GM18858 (cell line): ENCODE results near the gene ST6GAL1.

ENCODE experiments used
- ATAC-seq: cut with Tn5 transposase; IDR thresholded peaks from one replicate; pipeline ENCODE4 v1.9.1; 2021; ENCODE audit not compliant: unreplicated experiment

The ST6GAL1 gene

DNA sequence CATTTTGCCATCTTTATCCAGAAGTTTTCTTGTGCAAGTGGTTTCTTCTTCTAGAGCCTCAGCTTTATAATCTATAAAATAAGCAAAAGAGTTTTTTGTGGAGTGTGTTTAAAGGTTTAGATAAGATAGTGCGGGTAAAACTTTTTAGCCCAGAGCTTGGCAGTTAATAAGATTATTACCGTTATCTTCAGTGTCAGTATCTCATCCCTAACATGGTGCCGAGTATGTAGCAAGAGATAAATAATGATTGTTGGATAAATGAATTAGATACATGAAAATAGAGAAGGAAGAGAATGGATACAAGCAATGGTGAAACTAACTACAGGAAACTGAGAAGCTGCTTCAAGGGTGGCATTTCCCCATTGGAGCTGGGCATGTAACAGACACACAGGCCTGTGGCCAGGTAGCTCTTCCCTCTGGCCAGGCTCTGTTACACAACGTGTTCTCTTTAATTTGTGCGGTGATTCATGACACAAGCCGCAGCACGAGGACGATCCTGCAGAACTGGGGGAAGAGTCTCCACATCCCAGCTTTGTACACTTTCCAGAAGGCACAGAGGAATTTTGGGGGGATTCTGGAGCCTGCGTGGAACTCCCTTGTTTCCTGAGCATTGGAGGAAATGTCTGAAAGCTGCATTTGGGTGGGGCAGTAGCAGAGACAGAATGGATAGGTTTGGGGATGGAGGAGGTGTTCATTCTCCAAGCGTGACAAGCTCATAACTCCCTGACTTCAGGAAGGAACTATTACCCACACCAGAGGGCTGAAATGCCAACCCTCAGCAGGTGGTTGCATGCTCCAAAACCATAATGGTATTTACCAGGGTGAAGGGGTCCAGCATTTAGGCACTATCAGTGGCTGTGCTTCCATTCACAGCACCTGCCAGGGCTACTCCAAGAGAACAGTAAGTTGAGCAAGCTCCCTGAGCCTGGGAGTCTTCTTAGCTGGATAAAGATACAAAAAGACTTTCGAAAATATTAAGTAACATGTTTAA lies 14.2 kb upstream of the ST6GAL1 start:
- no peak for ATAC-seq

DNA sequence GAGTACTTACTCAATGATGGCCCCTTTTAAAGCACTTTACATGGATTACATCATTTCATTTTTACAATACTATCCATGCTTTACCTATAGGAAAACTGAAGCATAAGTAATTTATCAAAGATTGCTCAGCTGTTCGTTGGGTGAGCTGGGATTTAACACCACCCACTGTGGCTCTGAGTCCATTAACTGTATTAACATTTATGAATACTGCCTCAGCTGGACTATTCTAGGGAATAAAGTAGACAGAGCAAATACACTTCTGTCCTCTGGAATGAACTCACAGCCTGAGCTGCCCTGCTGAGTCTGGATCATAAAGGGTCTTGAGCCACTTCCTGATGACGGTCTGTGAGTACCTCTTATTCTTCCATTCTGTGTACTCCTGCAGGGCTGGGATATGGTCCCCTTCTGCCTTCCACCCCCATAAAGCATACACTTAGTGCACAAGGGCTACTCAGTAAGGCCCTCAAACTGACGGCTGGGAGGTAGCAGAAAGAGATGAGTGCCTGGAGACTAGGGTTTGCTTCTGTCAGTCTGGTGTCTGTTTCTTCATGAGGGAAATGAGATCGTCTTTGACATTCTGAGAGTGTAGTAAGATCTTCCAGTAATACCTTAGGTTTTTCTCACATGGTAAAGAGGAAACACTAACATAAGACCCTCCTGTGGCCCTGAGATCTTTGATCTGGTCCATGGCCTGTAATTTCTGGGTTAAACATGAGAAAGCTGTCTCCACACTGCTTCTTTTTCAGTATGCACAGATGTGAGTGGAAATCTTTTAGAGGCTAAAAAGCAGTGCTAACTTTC lies 12.6 kb upstream of the ST6GAL1 start:
- no peak for ATAC-seq

DNA sequence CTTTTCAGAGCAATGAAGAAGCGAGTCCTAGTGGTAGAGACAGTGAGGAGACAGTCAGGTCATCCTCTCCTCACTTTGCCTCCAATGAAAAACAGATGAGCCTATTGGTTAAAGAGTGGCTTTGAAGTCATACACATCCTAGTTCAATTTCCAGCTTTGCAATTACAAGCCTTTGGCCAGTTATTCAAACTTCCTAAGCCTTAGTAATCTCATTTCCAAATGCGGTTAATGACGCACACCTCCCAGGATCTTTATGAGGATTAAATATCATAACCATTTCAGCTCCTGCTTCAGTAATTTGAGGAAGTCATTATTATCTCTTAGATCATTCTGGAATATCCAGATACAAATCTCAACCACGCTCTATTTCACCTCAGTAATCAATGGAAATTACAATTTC lies 10.0 kb upstream of the ST6GAL1 start:
- ATAC-seq = no peak

DNA sequence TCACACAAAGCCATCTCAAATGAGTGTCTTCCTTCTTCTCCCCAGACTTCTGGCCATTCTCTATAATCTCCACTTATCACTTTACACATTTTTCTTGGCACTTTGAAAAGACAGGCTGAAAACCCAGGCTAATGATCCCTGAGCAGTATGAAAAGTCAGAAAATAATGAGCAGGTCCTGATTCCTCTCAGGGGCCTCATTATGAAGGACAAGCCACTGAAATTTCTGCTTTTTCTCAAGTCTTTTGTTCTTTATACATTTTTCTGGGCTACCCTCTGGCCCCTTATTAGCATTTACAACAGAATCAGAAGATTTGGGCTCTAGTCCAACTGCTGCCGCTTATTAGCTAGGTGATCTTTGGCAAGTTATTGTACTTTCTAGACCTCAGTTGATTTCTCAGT lies 9.5 kb upstream of the ST6GAL1 start:
- ATAC-seq = no peak

DNA sequence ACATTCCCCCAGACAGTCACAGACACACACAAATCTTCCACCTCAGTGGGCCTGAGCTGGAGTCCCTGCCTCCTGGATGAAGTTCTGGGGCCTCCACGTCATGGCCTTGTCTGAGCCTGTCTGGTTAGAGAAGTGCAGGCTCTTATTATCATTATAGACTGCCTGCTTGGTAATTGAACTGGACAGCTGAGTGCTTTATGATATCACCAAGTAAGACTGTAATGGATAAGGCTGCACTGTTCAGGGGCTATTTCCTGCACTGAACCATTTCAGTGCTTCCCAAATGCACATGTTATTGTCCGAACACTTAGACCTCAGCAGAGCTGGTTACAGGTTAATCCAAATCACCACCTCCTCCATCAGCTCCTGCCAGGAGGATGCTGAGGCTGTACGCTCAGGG lies 8.7 kb upstream of the ST6GAL1 start:
- ATAC-seq = no peak

DNA sequence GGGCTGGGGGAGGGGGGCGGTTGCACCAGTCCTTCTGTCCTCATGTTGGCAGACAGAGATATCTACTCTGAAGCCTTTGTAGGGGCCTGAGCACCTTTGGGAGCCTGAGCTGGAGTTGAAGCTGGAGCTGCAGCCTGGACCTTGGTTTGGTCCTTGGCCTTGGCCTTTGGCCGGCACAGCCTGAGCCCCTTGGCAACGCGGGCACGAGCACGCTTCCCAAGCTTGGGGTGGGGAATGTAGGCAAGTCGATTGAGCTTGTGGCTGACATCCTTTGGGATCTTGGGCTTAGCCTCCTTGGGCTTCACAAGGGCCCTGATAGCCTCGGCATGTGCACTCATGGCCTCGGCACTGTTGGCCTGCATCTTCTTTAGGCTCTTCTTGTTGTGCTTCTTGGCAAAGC lies 8.1 kb upstream of the ST6GAL1 start:
- ATAC-seq = no peak

DNA sequence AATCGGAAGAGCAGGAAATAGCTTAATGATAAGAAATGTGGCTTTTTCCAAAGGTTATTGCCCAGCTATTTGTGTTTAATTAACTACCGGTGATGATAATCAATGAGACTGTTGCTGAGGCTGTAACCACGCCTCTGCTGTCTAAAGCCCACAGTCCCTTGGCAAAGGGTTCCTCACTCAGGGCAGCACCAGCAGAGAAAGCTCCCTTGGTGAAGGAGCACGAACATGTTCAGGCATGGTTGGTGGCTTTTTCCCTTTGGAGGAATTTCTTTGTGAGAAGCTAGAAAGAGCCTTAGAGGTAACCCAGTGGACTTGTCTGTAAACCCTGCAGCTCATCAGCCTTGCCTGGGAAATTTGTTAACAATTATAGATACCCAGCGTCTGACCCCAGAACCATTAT lies 7.5 kb upstream of the ST6GAL1 start:
- ATAC-seq = no peak

DNA sequence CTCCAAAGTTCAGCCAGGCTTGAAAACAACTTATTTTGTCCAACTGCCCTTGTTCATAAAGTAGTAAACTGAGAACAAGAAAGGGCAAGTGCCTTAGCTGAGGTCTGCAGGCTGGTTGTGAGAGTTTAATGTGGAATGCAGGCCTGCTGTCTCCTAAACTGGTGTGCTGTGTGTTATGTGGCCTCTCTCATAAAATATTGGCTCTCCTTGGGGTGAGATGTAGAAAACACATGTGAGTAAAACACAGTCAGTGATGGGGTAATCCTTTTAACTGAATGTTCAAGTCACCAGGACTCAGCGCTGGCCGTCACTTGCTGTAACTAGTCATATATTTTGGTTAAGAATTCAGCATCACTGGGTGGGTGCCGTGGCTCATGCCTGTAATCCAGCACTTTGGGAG lies 7.1 kb upstream of the ST6GAL1 start:
- ATAC-seq = no peak

DNA sequence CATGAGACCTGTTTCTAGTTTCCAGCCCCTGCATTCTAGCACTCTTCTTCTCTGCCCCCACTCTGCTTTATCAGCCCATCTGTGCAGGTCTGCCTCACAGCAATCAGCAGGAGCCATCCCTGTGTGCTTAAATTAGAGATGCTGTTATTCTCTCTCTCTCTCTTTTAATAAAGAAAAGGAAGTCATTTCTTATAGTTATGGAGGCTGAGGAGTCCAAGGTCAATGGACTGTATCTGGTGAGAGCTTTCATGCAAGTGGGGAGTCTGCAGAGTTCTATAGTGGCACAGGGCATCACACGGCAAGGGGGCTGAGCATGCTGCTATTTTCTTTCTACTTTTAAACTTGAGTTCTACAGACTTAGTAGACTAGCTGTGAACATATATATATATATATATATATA lies 4.5 kb upstream of the ST6GAL1 start:
- no peak for ATAC-seq

DNA sequence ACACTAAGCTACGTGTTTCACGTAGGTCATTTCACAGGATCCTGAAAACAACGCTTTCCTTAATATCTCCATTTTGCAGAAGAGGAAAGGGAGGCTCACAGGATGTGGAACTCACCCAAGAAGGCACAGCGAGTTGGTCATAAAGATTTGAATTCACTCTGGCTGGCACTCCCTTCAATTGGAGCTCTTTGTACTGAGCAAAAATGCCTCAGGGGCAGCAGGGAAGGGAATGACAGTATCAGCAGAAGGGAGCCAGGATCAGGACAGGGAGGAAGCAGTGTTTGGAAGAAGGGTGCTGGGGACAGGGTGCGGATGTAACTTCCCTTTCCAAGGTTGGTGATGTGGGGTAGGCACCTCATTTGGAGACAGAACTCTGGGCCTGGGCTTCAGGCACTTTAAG lies 1.1 kb upstream of the ST6GAL1 start:
- no peak for ATAC-seq

DNA sequence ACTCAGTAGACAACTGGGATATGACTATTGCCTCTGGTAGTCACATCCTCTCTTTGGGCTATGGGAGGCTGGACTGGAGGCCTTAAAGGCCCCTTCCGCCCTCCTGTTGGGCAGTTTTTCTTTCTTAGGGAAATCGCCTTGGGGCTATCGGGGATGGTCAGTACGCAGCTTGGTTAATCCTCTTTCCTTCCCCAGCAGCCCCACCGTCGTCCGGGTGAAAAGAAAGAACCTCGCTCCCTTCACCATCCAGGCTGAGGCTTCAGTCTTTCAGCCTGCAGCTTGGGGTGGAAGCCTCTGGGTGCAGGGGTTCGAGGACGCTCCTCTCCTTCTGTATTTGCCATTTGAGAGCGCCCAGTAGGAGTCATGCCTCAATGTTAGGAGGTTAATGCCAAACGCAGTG lies 641 bp upstream of the ST6GAL1 start:
- ATAC-seq = no peak

DNA sequence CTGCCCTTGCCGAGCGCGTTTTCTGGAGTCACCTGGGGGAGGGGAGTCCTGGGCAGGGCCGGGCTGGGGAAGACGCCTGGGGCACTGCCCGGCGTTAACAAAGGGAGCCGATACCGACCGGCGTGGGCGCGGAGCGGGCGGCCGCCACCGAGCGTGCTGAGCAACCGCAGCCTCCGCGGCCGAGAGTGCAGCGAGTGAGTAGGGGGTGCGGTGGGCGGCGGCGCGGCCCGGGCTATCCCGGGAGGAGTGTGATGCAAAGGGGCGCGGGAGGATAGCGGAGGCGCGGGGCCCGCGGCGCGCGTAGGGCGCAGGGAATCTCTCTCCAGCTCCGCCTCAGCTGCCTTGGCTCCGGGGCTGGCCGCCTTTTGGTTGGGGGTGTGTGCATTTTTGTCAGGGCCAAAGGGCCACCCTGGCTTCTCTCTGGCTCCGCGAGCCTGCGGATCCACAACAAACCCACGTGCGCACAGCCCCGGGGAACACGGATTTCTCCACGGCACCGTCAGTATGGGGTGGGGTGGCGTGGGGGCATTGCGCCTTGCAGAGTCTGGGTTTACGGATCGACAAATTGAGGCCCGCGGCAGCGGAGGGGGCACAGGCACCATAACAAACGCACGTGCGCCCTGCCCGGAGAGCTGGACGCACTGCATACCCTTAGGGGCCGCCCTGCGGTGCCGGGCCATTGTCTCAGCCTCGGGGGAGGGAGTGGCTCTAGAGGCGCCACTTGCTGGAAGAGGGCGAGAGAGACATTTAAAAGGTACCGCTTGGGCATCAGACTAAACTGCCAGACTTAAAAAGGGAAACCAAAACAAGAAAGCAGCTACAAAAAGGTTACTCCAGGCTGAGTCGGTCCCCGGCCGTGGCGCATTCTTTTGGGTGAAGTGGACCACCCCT lies 560 bp downstream of the ST6GAL1 start:
- ATAC-seq = peak; percentile 67

DNA sequence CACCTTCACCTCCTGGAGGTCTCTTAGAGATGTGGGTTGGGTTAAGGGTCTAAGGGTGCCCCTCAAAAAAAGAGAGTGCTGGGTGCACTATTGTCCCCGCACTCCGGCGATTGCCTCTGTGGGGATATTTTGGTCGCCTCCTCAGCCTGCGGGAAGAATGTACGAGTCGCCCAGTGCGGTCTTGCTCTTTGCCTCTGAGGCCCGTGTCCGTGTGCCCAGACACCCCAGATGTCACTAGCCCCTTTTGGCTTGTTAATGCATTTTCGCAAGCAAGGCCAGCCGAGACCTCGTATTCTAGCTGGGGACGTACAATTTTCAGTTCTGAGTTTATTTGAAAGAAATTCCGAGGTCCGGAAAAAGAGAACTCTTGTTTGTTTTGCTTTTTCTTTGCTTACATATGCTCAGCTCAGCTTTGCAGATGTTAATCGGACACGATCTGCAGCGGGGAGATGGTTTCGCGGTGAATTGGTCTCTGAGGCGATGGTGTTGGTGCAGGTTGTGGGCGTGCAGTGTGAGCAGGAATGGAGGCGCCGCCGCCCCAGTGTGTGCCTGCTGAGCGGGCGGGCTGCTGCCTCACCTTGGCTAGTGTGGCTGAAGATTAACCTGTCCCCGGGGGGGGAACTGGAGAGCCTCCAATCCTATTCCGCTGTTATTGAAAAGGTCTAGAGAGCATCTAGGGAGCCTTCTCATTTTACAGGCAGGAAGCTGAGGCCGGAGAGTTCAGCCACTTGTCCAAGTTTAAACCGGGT lies 1.4 kb downstream of the ST6GAL1 start:
- ATAC-seq = no peak

DNA sequence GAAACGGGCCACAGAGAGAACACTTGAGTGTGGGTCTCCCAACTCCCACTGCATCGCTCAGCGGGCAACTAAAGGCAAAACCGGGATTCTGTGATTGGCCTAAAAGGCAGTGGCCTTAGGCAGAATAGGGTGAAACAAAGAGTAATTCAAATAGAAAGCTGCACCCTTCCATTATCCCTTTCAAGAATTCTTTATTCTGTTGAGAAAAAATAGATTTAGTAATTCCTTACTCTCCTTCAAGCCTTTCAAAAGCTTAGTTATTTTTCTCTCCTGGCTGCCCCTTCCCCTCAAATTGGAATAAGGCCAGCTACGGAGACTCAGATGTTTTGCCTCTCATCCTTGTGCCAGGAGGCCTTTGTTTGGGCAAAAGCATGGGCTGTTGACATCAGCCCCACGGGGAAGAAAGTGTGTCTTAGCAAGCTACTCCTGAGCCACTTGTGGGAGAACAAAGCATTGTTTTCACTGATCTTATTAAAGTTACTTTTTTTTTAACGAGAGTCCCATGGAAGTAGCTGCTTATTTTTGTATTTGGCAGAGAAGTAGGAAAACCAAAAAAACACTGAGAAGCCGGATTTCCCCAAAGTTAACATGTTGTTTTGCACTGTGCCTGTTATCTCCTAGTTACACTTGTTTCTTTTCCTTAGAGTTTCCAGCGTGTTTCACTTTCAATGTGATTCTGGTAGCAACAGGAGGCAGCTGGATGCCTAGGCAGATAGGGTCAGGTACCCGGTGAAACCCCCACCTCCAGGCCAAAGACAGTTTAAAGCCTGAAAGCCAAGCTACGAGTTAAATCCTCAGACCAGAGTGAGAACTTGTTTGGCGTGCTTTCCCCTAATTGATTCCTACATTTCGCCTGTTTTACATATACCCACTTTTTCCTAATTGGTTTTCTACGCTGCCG lies 2.2 kb downstream of the ST6GAL1 start:
- ATAC-seq = no peak

DNA sequence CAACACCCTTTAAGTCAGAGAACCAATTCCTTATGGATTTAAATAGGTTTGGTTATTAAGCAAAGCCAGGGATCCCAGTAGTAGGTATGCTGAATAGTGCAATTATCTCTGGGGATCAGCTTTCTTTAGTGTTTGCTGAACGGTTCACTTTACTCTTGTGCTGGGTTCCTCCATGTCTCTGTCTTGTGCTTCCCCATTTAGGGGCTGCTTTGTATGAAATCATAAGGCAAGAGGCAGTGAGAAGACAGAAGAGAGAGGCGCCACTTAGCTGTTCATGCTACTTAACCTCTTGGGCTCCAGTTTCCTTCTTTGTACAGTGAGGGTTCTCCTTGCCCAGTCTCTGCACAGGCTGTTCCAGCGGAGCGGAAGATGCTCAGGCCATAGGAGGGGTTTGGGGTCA lies 3.5 kb downstream of the ST6GAL1 start:
- ATAC-seq = no peak

DNA sequence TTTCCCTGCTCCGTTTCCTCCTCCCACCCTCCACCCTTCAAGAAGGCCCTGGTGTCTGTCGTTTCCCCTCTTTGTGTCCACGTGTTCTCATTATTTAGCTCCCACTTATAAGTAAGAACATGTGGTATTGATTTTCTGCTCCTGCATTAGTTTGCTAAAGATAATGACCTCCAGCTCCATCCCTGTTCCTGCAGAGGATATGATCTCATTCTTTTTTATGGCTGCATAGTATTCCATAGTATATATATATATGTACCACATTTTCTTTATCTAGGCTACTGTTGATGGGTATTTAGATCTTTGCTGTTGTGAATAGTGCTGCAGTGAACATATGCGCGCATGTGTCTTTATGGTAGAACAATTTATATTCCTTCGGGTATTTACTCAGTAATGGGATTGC lies 4.8 kb downstream of the ST6GAL1 start:
- no peak for ATAC-seq

DNA sequence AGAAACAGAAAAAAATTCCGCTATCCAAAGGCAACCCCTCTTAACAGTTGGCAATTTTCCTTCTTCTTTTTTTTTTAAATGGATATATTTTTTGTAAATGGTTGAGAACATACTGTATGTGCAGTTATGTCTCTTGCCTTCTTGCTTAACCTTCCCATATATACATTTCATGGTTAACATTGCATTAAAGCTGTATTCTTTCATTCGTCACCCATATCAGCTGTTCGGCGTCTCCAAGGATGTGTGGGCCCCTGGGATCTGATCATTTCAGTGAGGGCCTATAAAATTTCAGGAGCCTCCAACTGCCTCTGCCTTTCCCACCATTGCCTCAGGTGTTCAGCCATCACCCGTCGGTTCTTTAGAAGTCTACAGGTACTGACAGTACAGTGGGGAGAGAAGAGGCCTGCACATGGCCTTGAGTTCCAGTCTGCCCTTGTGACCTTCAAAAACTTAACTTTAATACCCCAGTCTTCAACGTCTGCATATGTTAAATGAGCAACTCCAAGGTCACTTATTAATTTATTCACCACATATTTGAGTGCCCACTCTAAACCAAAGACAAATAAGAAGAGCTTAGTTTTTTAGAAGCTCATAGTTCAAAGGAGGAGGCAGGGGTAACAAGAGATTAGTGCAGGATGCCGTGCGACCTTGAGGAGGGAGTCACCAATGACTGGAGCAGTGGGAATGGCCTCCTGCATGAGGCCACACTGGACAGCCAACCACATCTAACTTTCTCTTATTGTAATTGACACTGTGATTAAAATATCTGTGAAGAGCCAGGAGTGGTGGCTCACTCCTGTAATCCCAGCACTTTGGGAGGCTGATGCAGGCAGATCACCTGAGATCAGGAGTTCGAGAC lies 6.9 kb downstream of the ST6GAL1 start:
- no peak for ATAC-seq

DNA sequence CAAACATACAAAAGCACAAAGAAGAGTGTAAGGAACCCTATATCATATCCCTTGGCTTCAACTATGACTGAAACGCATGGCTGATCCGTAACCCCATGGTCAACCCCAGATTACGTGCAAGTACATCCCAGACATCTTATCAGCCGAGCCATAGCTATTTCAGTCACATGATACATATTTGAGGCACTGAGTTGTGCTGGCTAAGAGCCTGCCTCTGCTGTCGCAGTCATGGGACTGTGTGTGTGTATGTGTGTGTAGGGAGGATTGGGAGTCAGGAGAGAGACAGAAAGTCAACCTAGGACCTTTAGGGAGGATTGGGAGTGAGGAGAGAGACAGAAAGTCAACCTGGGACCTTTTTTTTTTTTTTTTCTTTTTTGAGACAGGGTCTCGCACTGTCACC lies 8.4 kb downstream of the ST6GAL1 start:
- no peak for ATAC-seq
